Measurements from ENCODE around the gene STX1A.
"Not testable (repeated sequence)": the region's sequence is repeated elsewhere in the genome, so short reads cannot be mapped to it uniquely, and the experiment has no call there.

The STX1A gene

DNA sequence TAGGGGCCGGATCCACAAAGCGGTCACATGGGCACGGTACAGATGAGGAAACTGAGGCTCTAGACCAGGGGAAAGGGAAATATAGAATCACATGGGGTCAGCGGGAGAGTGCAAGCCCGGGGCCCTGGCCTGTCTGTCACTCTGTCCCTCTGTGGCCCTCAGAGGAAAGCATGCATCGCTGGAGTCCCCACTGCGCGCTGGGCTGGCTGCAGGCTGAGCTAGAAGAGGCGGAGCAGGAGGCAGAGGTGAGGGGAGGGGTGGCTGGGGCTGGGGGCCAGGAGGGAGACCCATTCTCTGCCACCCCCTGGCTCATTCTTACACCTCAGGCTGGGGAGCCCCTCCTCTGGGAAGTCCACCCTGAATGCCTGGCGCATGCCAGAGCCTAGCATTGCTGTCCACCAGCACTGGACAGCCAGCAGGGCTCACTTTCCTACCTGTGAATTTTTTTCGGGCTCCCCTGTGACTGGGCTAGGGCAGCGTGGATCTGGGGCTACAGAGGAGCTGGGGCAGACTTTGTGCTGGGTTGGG is 49.5 kb downstream of the STX1A start:
- no peak overlapping the region for H3K4me3 ChIP-seq (ENCODE audit: low read depth, low read length)
- TF ChIP-seq, protein P1, sequence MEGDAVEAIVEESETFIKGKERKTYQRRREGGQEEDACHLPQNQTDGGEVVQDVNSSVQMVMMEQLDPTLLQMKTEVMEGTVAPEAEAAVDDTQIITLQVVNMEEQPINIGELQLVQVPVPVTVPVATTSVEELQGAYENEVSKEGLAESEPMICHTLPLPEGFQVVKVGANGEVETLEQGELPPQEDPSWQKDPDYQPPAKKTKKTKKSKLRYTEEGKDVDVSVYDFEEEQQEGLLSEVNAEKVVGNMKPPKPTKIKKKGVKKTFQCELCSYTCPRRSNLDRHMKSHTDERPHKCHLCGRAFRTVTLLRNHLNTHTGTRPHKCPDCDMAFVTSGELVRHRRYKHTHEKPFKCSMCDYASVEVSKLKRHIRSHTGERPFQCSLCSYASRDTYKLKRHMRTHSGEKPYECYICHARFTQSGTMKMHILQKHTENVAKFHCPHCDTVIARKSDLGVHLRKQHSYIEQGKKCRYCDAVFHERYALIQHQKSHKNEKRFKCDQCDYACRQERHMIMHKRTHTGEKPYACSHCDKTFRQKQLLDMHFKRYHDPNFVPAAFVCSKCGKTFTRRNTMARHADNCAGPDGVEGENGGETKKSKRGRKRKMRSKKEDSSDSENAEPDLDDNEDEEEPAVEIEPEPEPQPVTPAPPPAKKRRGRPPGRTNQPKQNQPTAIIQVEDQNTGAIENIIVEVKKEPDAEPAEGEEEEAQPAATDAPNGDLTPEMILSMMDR (IDR thresholded peaks at IDR 0.05; ENCODE audit: low read depth, low read length), result no peak

GRCh38 chr7:73669288-73669701 is 50.2 kb downstream of the STX1A start:
- TF ChIP-seq, protein P1 (IDR thresholded peaks at IDR 0.05; ENCODE audit: low read depth, low read length), result no peak
- H3K4me3 ChIP-seq (ENCODE audit: low read depth, low read length), result peak overlapping the region; percentile 78; the same call in 1 of the 2 replicates

DNA sequence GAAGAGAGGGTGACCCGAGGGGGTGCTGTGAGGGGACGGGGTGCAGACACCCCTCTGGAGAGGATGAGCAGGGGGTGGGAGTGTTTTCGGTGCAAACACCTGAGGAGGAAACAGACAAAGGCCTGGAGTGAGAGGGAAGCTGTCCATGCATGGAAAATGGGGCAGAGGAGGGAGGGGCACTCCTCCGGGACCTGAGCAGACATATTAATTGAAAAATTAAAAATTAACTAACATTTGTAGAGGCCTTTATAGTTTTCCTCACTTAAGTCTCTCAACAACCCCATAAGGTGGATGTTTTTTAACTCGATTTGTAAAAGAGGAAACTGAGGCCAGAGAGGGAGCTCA is 50.6 kb downstream of the STX1A start:
- H3K4me3 ChIP-seq (ENCODE audit: low read depth, low read length), result peak overlapping the region; percentile 78
- TF ChIP-seq, protein P1 (IDR thresholded peaks at IDR 0.05; ENCODE audit: low read depth, low read length), result no peak

DNA sequence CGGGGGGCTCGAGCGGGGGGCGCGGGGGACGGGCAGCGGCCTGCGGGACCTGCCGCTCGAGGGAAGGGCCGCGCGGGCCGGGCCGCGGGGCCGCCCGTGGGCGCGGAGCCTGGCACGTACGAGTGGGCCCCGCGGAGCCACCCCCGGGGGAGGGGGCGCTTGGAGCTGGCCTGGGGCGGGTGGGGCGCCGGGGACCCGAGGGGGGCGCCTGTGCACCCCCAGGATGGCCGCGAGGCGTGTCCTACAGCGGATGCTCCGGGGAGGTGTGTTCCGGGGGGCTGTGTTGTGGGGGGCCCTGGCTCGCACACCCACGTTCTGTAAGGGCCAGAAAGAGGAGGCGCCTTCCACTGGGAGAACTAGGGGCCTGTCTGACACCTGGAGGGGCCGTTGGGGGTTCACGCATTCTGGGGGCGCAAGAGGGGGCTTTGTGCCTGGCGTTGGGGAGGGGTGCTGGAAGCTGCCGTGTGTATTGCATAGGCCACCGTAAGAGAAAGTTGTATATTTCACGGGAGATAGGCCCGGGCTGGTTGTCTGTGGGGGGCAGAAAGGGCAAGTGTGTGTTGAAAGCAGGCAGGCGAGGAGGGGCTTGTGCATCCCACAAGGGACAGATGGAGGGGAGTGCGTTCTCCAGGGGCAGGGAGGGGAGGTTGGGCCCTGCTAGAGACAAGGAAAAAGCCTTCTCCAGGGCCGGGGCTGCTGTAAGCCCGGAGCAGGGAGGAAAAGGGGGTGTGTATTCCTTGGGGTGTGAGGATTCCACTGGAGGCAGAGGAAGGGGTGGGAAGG is 51.2 kb downstream of the STX1A start:
- TF ChIP-seq, protein P1 (IDR thresholded peaks at IDR 0.05; ENCODE audit: low read depth, low read length), result no peak

GRCh38 chr7:73667344-73668102 is 51.9 kb downstream of the STX1A start, which contains the start of gene VPS37D:
Gene VPS37D, plus strand, starts transcription at chr7:73667831. Its CDS starts 128 bp downstream, at chr7:73667959.
- TF ChIP-seq, protein P1 (IDR thresholded peaks at IDR 0.05; ENCODE audit: low read depth, low read length), result peak; percentile 51
- peak within 1 kb of the TSS; percentile 78 for H3K4me3 ChIP-seq (ENCODE audit: low read depth, low read length)

More for the DNA sequence above, 51.2 kb downstream of the STX1A start:
- H3K4me3 ChIP-seq (ENCODE audit: low read depth, low read length), result peak overlapping the region; percentile 78

- TF ChIP-seq, protein P1 (IDR thresholded peaks at IDR 0.05; ENCODE audit: low read depth, low read length), result no peak
- no peak overlapping the region for H3K4me3 ChIP-seq (ENCODE audit: low read depth, low read length)
Observed at GRCh38 chr7:73663033-73663432, 56.4 kb downstream of the STX1A start.

DNA sequence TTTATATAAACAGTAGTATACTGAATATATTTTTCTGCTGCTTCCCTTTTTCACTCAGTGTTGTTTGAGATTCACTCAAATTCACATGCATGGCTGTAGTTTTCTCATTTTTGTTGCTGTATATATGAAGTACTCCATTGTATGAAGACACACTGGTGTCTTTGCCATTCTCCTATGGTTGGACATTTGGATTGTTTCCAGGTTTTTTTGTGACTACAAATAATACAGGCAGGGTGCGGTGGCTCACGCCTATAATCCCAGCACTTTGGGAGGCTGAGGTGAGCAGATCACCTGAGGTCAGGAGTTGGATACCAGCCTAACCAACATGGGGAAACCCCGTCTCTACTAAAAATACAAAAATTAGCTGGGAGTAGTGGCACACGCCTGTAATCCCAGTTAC is 58.9 kb downstream of the STX1A start:
- H3K4me3 ChIP-seq (ENCODE audit: low read depth, low read length), result not testable (repeated sequence)

Measured in WI38 (cell line).